Lower leg skin (tissue), 3 donors: ENCODE measurements around the gene CCDC136.

ENCODE experiments used
- CTCF ChIP-seq, 3 donors: fragments of 450-650 bp; IDR thresholded peaks; one replicate each; pipeline ENCODE4 v1.5.1; 2016; ENCODE audit warnings: antibody characterized with exemption in 3 of 3, mild to moderate bottlenecking in 3 of 3, moderate library complexity in 2 of 3
- POLR2A ChIP-seq, 2 donors: fragments of 450-650 bp; IDR thresholded peaks; one replicate each; pipeline ENCODE4 v1.6.1; 2016 to 2017; ENCODE audit warnings: antibody characterized with exemption in 2 of 2, mild to moderate bottlenecking in 1 of 2, moderate library complexity in 1 of 2

- TF ChIP-seq POLR2A (IDR thresholded peaks at IDR 0.05) (no peak), CTCF (IDR thresholded peaks at IDR 0.05) (no peak)
Measured at GRCh38 chr7:128826916-128827247, 35.1 kb downstream of the CCDC136 start.
